Measurements from ENCODE around the gene IFTAP.

DNA sequence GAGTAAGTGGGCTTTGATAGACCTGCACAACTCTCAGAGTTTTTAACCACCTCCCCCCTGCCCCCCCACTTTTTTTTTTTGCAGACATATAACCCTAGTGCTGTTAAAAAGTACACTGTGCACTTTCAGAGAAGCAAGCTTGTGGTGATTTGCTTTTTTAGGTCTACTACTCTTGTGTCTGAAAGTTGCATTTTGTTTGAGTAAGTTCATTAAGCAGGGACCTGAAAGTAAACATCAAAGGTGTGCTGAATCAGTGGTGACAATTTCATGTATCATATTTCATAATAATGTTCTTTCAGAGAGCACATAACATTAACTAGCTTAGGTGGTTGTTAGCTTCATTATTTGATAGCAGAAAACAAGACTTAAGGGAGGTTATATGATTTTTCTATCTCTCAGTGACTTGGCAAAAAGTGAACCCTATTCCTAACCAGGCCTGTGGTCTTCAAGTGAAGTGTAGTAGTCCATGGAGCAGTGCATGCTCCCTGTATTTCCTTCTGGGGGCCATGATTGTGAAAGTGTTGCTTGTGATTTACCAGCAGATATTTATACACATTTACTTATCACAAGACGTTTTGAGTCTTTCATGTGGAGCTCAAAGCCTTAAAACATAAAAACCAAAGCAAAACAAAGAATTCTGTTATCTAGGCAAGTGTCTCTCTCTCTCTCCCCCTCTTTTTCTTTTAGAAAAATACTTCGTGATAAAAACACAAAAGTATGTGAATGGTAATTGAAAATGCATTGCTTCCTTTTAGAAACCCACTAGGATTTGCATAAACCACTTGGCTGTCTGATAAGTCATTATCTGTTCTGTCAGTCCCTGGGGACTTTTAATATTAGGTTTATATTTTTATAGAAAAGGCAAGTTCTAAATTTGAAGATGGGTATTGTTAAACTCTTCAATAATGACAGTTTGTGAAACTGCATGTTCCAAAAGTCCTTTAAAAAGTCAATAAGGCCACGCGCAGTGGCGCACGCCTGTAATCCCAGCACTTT lies 11.2 kb downstream of the IFTAP start:
- TF ChIP-seq CTCF (IDR thresholded peaks at IDR 0.05) (no peak), POLR2A (IDR thresholded peaks at IDR 0.05) (no peak), POLR2AphosphoS5 (IDR thresholded peaks at IDR 0.05) (no peak)
